Body of pancreas (tissue), 4 donors: ENCODE data around the gene PPFIA4.

ENCODE experiments used
- POLR2A ChIP-seq, 3 donors: fragments of 450-650 bp; IDR thresholded peaks; one replicate each; pipeline ENCODE4 v1.6.1; 2016; ENCODE audit warnings: antibody characterized with exemption in 3 of 3, mild to moderate bottlenecking in 2 of 3
- TF ChIP-seq, protein P1 (sequence below), 7 experiments: fragments of 450-650 bp in 4 of 7; fragments of 200-600 bp in 3 of 7; sonication (generic) in 3 of 7; IDR thresholded peaks; one replicate each; pipeline ENCODE4 v1.5.1; 2016 to 2019; ENCODE audit warnings: antibody characterized with exemption in 7 of 7

DNA sequence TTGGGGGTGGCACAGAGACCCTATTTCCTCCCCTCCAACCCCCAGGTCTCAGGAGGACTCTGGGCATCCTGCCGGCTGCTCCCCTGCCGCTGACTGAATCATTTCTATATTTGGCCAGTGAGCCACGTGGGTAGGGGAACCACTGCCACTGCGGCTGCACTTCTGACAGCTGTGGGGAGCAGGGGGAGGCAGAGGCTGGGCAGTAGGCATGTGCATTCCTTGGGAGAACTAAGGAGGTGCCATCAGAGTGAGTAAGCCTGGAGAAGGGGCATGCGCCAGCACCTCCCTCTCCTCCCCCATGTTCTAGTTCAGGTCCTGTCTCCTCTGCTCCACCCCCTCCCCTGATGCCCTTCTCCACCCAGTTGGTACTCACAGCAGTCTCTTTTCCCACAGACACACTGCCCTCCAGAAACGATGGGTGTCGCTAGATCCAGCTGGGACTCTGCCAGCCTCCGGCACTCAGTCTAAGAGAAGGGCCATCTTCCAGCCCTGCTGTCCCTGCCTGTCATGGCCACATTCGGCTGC is 12.0 kb downstream of the PPFIA4 start:
- TF ChIP-seq, protein P1, sequence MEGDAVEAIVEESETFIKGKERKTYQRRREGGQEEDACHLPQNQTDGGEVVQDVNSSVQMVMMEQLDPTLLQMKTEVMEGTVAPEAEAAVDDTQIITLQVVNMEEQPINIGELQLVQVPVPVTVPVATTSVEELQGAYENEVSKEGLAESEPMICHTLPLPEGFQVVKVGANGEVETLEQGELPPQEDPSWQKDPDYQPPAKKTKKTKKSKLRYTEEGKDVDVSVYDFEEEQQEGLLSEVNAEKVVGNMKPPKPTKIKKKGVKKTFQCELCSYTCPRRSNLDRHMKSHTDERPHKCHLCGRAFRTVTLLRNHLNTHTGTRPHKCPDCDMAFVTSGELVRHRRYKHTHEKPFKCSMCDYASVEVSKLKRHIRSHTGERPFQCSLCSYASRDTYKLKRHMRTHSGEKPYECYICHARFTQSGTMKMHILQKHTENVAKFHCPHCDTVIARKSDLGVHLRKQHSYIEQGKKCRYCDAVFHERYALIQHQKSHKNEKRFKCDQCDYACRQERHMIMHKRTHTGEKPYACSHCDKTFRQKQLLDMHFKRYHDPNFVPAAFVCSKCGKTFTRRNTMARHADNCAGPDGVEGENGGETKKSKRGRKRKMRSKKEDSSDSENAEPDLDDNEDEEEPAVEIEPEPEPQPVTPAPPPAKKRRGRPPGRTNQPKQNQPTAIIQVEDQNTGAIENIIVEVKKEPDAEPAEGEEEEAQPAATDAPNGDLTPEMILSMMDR (IDR thresholded peaks at IDR 0.05) = peak in 1 of 7 experiments; percentile 14
- no peak for TF ChIP-seq POLR2A (IDR thresholded peaks at IDR 0.05)
